Measurements from ENCODE around the gene SELENOO. TPM values are rescaled to one million over a fixed set of nuclear protein-coding genes. Genes with fewer than 3 reads are reported as not detected.

Gene SELENOO
- total RNA-seq, 1 donor from 2014 or later: 30.8 TPM

DNA sequence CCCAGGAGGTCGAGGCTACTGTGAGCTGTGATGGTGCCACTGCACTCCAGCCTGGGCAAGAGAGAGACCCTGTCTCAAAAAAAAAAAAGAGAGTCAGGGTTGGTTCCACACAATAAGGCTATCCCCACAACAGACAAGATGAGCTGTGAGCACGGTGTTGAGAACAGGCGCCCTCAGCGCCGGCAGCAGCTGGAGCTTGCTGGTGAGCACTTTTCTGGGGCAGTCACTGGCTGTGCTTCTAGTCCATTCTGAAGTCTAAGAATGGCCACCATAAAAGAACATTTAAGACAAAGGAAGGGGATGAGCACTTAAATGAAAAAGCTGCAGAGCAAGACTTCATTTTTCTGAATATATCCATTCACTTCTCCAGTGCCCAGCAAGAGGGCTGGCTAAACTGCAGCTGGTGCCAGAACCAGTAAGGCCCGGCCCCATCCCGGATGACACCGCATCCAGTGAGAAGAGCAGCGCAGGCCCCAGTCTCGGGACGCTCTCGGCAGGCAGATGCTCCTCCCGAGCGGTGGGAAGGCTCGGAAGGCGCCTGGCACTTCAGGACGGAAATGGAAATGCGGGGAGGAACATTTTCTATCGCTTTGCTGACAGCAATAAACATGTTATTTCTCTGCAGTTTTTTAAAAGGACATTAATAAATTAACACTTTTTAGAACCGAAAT, 31.8 kb downstream of the SELENOO start:
- DNase-seq (ENCODE audit: low read depth): no peak

- no peak for DNase-seq (ENCODE audit: low read depth)
These were observed 32.4 kb downstream of the SELENOO start for GRCh38 chr22:50233223-50233622.

- DNase-seq (ENCODE audit: low read depth): peak; percentile 45
These were observed 36.1 kb downstream of the SELENOO start for GRCh38 chr22:50236731-50237409.

- no peak for DNase-seq (ENCODE audit: low read depth)
These were observed 37.9 kb downstream of the SELENOO start for GRCh38 chr22:50238755-50239154.

GRCh38 chr22:50242406-50242949, 41.7 kb downstream of the SELENOO start:
- no peak for DNase-seq (ENCODE audit: low read depth)

DNA sequence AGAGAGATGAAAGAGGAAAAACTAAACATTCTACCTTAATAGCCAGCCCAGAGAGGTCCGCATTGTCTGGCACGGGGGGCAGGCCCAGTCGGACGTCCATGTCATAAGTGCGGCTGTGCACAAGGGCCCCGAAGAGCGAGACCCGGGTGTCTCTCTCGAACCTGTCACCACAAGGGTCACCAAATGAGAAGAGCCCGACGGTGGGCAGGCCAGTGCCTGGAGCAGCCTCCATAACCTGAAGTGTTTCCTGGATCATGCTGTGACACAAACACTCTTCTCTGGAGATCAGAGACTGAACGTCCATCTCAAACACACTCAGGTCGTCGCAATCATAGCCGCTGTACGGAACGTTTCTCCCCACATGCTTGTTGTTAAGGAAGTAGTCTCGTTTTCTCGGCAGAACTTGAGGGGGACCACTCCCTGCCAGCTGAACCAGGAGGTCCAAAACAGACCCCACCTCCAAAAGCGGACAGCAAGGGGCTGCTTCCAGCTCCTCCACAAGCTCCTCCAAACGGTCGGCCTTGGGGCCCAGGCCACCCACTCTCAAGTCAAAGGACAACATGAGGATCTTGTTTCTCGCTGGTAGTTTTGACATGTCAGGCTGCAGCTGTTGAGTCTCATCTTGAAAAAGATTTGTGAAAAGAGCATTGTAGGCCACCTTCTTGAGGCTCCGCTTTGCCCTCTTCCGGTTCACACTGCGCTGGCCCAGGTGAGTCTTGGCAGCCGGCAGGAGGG, 43.0 kb downstream of the SELENOO start:
- peak; percentile 47 for DNase-seq (ENCODE audit: low read depth)

- DNase-seq (ENCODE audit: low read depth): peak; percentile 93
These were observed 43.8 kb downstream of the SELENOO start, which contains the start of gene TUBGCP6 for GRCh38 chr22:50244420-50245213. TUBGCP6 (minus strand) TSS chr22:50245023; CDS start chr22:50244459, 564 bp downstream.

- no peak for DNase-seq (ENCODE audit: low read depth)
These were observed 44.6 kb downstream of the SELENOO start for GRCh38 chr22:50245214-50246072.

- no peak for DNase-seq (ENCODE audit: low read depth)
These were observed 45.7 kb downstream of the SELENOO start for GRCh38 chr22:50246242-50247175.

DNA sequence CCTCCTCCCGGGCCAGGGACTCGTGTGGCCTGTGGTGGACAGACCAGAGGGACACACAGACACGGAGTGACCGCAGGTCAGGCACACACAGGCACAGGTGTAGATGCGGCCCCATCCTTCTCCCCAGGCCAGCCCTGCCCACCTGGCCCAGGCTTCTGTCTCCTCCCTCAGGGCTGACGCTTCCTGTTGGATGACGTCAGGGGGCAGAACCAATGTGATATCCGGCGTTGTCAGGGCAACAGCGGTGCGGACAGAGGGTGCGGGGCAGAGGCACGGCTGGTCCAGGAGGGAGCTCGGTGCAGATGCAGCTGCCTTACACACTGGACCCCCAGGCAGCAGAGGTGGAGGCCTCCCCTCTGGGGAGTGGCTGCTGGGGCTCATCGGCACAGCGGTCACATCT, 46.9 kb downstream of the SELENOO start:
- no peak for DNase-seq (ENCODE audit: low read depth)

- no peak for DNase-seq (ENCODE audit: low read depth)
These were observed 47.6 kb downstream of the SELENOO start for GRCh38 chr22:50248196-50249081.

GRCh38 chr22:50249341-50250248, 48.8 kb downstream of the SELENOO start:
- no peak for DNase-seq (ENCODE audit: low read depth)

GRCh38 chr22:50250249-50250554, 49.4 kb downstream of the SELENOO start:
- DNase-seq (ENCODE audit: low read depth): no peak

DNA sequence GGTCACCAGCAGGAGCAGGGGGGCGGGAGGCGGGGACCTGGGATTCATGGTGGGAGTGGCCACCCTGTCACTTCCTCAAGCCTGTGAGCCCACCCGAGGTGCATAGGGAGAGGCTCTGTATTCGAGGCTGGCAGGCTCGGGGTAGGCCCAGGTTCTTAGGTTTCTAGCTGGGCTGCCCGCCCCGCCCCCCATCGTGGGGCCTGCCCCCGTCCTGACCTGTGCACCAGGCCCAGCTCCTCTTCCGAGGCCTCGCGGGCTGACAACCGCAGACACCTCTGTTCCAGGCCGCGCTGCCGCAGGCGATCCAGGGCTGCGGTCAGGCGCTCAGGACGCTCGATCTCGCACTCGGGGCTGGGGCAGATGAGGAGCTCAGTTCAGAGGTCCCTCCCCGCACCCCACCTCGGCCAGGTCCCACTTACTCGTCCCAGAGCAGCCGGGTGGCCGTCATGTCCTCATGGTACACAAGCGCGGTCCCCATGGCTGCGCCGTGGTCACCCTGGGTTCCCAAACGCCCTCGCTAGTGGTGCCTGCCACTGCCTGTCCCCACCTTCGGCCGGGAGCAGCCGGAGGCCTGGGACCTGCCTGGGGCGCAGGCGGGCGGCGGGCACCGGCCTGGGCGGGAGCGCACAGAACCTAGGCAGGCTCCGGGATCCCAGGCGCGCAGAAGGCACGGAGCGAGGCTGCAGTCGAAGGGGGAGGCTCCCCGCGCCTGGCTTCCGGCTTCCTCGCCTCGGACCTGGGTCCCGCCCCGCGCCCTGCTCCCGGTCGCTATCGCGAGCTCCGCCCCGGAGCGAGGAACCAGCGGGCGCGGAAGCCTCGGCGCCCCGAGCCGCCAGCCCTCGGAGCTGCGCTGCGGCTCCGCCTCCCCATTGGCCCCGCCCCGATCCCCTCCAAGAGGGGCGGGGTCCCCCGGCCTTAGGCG, 50.0 kb downstream of the SELENOO start, which contains the start of gene HDAC10:
Gene HDAC10, minus strand, starts transcription at position 711 of the 922 bp plus-strand sequence. Its CDS starts 233 bp downstream, at position 478.
- DNase-seq (ENCODE audit: low read depth): peak; percentile 72

DNA sequence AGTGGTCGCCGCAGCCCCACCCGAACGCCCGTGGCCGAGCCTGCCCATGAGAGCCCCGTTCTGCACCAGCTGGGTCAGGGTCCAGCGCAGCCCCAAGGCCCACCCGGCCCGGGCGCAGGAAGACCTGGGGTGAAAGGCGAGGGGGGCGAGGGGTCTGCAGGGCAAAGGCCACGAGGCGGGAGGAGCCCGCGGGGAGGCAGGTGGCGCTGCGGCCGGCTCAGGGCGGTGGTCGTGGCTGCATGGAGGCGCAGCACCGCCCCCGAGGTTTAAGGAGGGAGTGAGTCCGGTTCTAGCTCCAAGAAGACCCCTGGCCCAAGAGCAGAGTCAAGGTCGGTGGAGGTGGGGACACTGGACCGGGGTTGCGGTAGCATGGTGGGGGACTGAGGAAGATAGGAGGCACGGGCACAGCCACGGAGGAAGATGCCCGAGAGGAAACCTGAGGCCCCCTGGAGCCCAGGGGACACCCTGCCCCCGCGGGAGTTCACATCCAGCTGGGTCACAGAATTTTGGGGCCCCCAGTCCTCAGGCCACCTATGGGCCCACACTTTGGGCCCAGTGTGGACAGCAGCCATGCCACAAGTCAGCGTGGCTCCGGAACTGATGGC, 50.8 kb downstream of the SELENOO start:
- no peak for DNase-seq (ENCODE audit: low read depth)
